A673 (cell line): ENCODE measurements around the gene FAM47B. TPM values are rescaled to one million over a fixed set of nuclear protein-coding genes. Genes with fewer than 3 reads are reported as not detected.

Experiments used
- BruUV-seq: library from RNA; stranded (reverse); fragments of 400-500 nt; replicated peaks from 2 replicates; lab custom pipeline; 2021; lab: Mats Ljungman, UMichigan
- CTCF ChIA-PET: fragments of 300-600 bp; sonication (Branson Sonifier 250); formaldehyde crosslinking; loops from one replicate; lab custom pipeline; 2022; ENCODE audit warnings: antibody characterized with exemption; lab: Charles Lee
- POLR2A ChIA-PET: fragments of 300-600 bp; sonication (Branson Sonifier 250); formaldehyde crosslinking; loops from one replicate; lab custom pipeline; 2022; ENCODE audit warnings: antibody characterized with exemption; ENCODE audit not compliant: low non-redundant PET; lab: Charles Lee
- DNase-seq: peaks from one replicate; pipeline ENCODE4 v3.0.0-alpha.2; 2015; ENCODE audit warnings: low spot score
- H3K27ac ChIP-seq: fragments of 200-600 bp; sonication (generic); 2 replicates; pipeline ENCODE4 v1.5.1; 2016; ENCODE audit warnings: mixed run types, low read depth, mild to moderate bottlenecking, mixed read lengths, antibody characterized with exemption, low read length; ENCODE audit not compliant: poor library complexity, severe bottlenecking
- H3K27me3 ChIP-seq: fragments of 200-600 bp; sonication (generic); replicated peaks from 2 replicates; pipeline ENCODE4 v1.6.1; 2017; ENCODE audit warnings: mixed run types, low read depth, mild to moderate bottlenecking, mixed read lengths, antibody characterized with exemption, low read length; ENCODE audit not compliant: insufficient read depth, poor library complexity
- H3K36me3 ChIP-seq: fragments of 200-600 bp; sonication (generic); 2 replicates; pipeline ENCODE4 v1.6.1; 2016; ENCODE audit warnings: mixed run types, mild to moderate bottlenecking, mixed read lengths, antibody characterized with exemption, low read length; ENCODE audit not compliant: insufficient read depth, poor library complexity, severe bottlenecking
- H3K4me1 ChIP-seq: fragments of 200-600 bp; sonication (generic); 2 replicates; pipeline ENCODE4 v1.6.1; 2017; ENCODE audit warnings: mixed run types, mild to moderate bottlenecking, mixed read lengths, antibody characterized with exemption, low read length; ENCODE audit not compliant: insufficient read depth, poor library complexity, severe bottlenecking
- H3K4me3 ChIP-seq: fragments of 200-600 bp; sonication (generic); 2 replicates; pipeline ENCODE4 v1.5.1; 2016; ENCODE audit warnings: low read depth, mixed run types, mild to moderate bottlenecking, mixed read lengths, low read length; ENCODE audit not compliant: poor library complexity, severe bottlenecking
- H3K9me3 ChIP-seq: fragments of 200-600 bp; sonication (generic); 2 replicates; pipeline ENCODE4 v1.6.1; 2016; ENCODE audit warnings: mixed run types, low read depth, mild to moderate bottlenecking, mixed read lengths, antibody characterized with exemption, low read length; ENCODE audit not compliant: poor library complexity, severe bottlenecking
- EZH2 ChIP-seq: fragments of 200-600 bp; sonication (generic); IDR thresholded peaks from 2 replicates; pipeline ENCODE4 v1.6.1; 2017; ENCODE audit warnings: borderline replicate concordance, low read depth, mild to moderate bottlenecking, mixed read lengths, antibody characterized with exemption, low read length; ENCODE audit not compliant: poor library complexity, severe bottlenecking
- intact Hi-C: fragments of 100-400 bp; cut with micrococcal nuclease; formaldehyde crosslinking; loops from one replicate; pipeline ENCODE4 v1.10.0; 2022; ENCODE audit not compliant: unreplicated experiment
- total RNA-seq: library from RNA; stranded (reverse); gene quantifications from 2 replicates; pipeline ENCODE4 v1.2.3, GENCODE V29; 2021
- TF ChIP-seq, protein P1 (sequence below): fragments of 300-800, 200-600 bp; sonication (generic); conservative IDR thresholded peaks from 2 replicates; pipeline ENCODE4 v1.5.1; 2017; ENCODE audit warnings: low read depth, mild to moderate bottlenecking, antibody characterized with exemption, low read length, moderate library complexity, mixed read lengths

FAM47B gene
- total RNA-seq, 1 experiment from 2014 or later: not detected

GRCh38 chrX:34978171-34978570, 35.6 kb downstream of the FAM47B start:
- CTCF ChIA-PET: no interaction called here
- Histone ChIP-seq H3K9me3 (no peaks in the 10 kb centered on the region), H3K4me3 (no peak overlapping the region), H3K27me3 (no peaks in the 10 kb centered on the region), H3K27ac (no peak overlapping the region), H3K4me1 (no peaks in the 10 kb centered on the region), H3K36me3 (no peaks in the 10 kb centered on the region)
- POLR2A ChIA-PET: no interaction called here
- DNase-seq: no peak
- no TSS peak for BruUV-seq
- intact Hi-C loops: no loop called here
- TF ChIP-seq EZH2: no peak
- TF ChIP-seq, protein P1, sequence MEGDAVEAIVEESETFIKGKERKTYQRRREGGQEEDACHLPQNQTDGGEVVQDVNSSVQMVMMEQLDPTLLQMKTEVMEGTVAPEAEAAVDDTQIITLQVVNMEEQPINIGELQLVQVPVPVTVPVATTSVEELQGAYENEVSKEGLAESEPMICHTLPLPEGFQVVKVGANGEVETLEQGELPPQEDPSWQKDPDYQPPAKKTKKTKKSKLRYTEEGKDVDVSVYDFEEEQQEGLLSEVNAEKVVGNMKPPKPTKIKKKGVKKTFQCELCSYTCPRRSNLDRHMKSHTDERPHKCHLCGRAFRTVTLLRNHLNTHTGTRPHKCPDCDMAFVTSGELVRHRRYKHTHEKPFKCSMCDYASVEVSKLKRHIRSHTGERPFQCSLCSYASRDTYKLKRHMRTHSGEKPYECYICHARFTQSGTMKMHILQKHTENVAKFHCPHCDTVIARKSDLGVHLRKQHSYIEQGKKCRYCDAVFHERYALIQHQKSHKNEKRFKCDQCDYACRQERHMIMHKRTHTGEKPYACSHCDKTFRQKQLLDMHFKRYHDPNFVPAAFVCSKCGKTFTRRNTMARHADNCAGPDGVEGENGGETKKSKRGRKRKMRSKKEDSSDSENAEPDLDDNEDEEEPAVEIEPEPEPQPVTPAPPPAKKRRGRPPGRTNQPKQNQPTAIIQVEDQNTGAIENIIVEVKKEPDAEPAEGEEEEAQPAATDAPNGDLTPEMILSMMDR: no peak

GRCh38 chrX:34987646-34988045, 45.0 kb downstream of the FAM47B start:
- H3K4me3 ChIP-seq: no peak overlapping the region
- no peaks in the 10 kb centered on the region for H3K36me3 ChIP-seq
- DNase-seq: no peak
- TF ChIP-seq, protein P1: no peak
- no peak for TF ChIP-seq EZH2
- intact Hi-C loops: no loop called here
- no peaks in the 10 kb centered on the region for H3K9me3 ChIP-seq
- ChIA-PET CTCF (no interaction called here), POLR2A (no interaction called here)
- H3K4me1 ChIP-seq: no peaks in the 10 kb centered on the region
- no peaks in the 10 kb centered on the region for H3K27me3 ChIP-seq
- no peak overlapping the region for H3K27ac ChIP-seq
- BruUV-seq: no TSS peak
